GM12878 (cell line): ENCODE results near the gene WDR77. TPM values are rescaled to one million over a fixed set of nuclear protein-coding genes. Genes with fewer than 3 reads are reported as not detected.

Source experiments
- ATAC-seq: fragments of 200-7000 bp; cut with Tn5 transposase; 3 replicates; pipeline ENCODE4 v1.9.1; 2020; ENCODE audit warnings: mild to moderate bottlenecking, moderate library complexity
- BruUV-seq: library from RNA; stranded (reverse); fragments of 400-500 nt; replicated peaks from 2 replicates; lab custom pipeline; 2021; lab: Mats Ljungman, UMichigan
- CTCF ChIA-PET: fragments of 300-600 bp; sonication (Branson Sonifier 250); formaldehyde crosslinking; extraction: SDS; loops from one replicate; lab custom pipeline; 2021; ENCODE audit warnings: inconsistent platforms; lab: Yijun Ruan, JAX
- POLR2A ChIA-PET: fragments of 350-600 bp; formaldehyde crosslinking; extraction: SDS; loops from one replicate; lab custom pipeline; 2021; ENCODE audit warnings: inconsistent platforms; lab: Charles Lee
- RAD21 ChIA-PET: fragments of 300-600 bp; sonication (Branson Sonifier 250); formaldehyde crosslinking; loops from one replicate; lab custom pipeline; 2023; ENCODE audit warnings: antibody characterized with exemption; ENCODE audit not compliant: unreplicated experiment; lab: Charles Lee
- SMC1A ChIA-PET: fragments of 300-600 bp; sonication (Branson Sonifier 250); formaldehyde crosslinking; loops from one replicate; lab custom pipeline; 2023; ENCODE audit not compliant: unreplicated experiment, uncharacterized antibody; lab: Charles Lee
- DNase-seq: peaks from one replicate; pipeline ENCODE4 v3.0.0-alpha.2; 2011; ENCODE audit warnings: low read depth, low spot score
- FAIRE-seq: peaks from 3 replicates; lab custom pipeline; 2011; peaks lifted over from hg19 to GRCh38; lab: Jason Lieb, UNC
- H2AFZ ChIP-seq: 2 replicates; pipeline ENCODE4 v1.6.0; 2011; ENCODE audit warnings: low read depth, low read length, control low read depth; ENCODE audit not compliant: control insufficient read depth
- H3K27ac ChIP-seq: 2 replicates; pipeline ENCODE4 v1.5.1; 2011; ENCODE audit warnings: control low read depth; ENCODE audit not compliant: control insufficient read depth, insufficient read depth
- H3K27me3 ChIP-seq, 2 experiments: replicated peaks in 1 of 2; 2 replicates each; pipeline versions ENCODE4 v1.6.0 to v1.6.1; 2011; ENCODE audit warnings: low read length in 1 of 2; ENCODE audit not compliant: control insufficient read depth in 2 of 2, insufficient read depth in 2 of 2
- H3K36me3 ChIP-seq, 2 experiments: 2 replicates each; pipeline ENCODE4 v1.5.1; 2011; ENCODE audit warnings: low read length in 1 of 2; ENCODE audit not compliant: control insufficient read depth in 2 of 2, insufficient read depth in 2 of 2
- H3K4me1 ChIP-seq: 2 replicates; pipeline ENCODE4 v1.6.1; 2011; ENCODE audit warnings: mild to moderate bottlenecking, low read length, moderate library complexity, mixed read lengths; ENCODE audit not compliant: control insufficient read depth, insufficient read depth
- H3K4me2 ChIP-seq: 2 replicates; pipeline ENCODE4 v1.6.0; 2011; ENCODE audit warnings: control low read depth; ENCODE audit not compliant: control insufficient read depth, insufficient read depth
- H3K4me3 ChIP-seq: fragments of 200-600 bp; sonication (generic); 2 replicates; pipeline ENCODE4 v1.5.1; 2016
- H3K79me2 ChIP-seq: 2 replicates; pipeline ENCODE4 v1.6.0; 2011; ENCODE audit warnings: low read length; ENCODE audit not compliant: control insufficient read depth, insufficient read depth
- H3K9ac ChIP-seq: 2 replicates; pipeline ENCODE4 v1.8.0; 2011; ENCODE audit warnings: low read length, control low read depth, mixed read lengths; ENCODE audit not compliant: control insufficient read depth, insufficient read depth
- H3K9me3 ChIP-seq: replicated peaks from 3 replicates; pipeline ENCODE4 v1.5.1; 2011; ENCODE audit warnings: mild to moderate bottlenecking, low read length; ENCODE audit not compliant: control insufficient read depth, insufficient read depth
- H4K20me1 ChIP-seq: 2 replicates; pipeline ENCODE4 v1.6.0; 2011; ENCODE audit not compliant: control insufficient read depth, insufficient read depth
- BMI1 ChIP-seq: fragments of 450-650 bp; IDR thresholded peaks from 2 replicates; pipeline ENCODE4 v1.6.1; 2016; ENCODE audit warnings: mild to moderate bottlenecking, moderate library complexity, borderline replicate concordance
- DPF2 ChIP-seq: fragments of 450-650 bp; IDR thresholded peaks from 2 replicates; pipeline ENCODE4 v1.6.1; 2017; ENCODE audit warnings: mild to moderate bottlenecking
- IKZF2 ChIP-seq, 2 experiments: fragments of 450-650 bp; IDR thresholded peaks; 2 replicates each; pipeline ENCODE4 v1.6.1; 2017; ENCODE audit warnings: mild to moderate bottlenecking in 2 of 2, moderate library complexity in 2 of 2
- IRF4 ChIP-seq: IDR thresholded peaks from 2 replicates; pipeline ENCODE4 v1.6.1; 2011; ENCODE audit warnings: low read depth, low read length
- JUNB ChIP-seq: IDR thresholded peaks from 2 replicates; pipeline ENCODE4 v1.6.1; 2016; ENCODE audit warnings: antibody characterized with exemption, mild to moderate bottlenecking
- NFXL1 ChIP-seq: fragments of 450-650 bp; IDR thresholded peaks from 2 replicates; pipeline ENCODE4 v1.6.1; 2017; ENCODE audit warnings: antibody characterized with exemption, mild to moderate bottlenecking, borderline replicate concordance
- RAD51 ChIP-seq: fragments of 450-650 bp; IDR thresholded peaks from 2 replicates; pipeline ENCODE4 v1.6.1; 2016; ENCODE audit warnings: moderate library complexity, mild to moderate bottlenecking, inconsistent platforms
- RB1 ChIP-seq: fragments of 450-650 bp; formaldehyde crosslinking; IDR thresholded peaks from 2 replicates; pipeline ENCODE4 v1.6.1; 2017; ENCODE audit warnings: mild to moderate bottlenecking, borderline replicate concordance
- SIX5 ChIP-seq: IDR thresholded peaks from 2 replicates; pipeline ENCODE4 v1.6.1; 2011; ENCODE audit warnings: mild to moderate bottlenecking, low read depth, low read length, moderate library complexity; ENCODE audit not compliant: severe bottlenecking
- SPI1 ChIP-seq: IDR thresholded peaks from 2 replicates; pipeline ENCODE4 v1.6.1; 2011; ENCODE audit warnings: low read depth, mild to moderate bottlenecking, low read length, moderate library complexity, borderline replicate concordance; ENCODE audit not compliant: insufficient read depth
- ZZZ3 ChIP-seq: IDR thresholded peaks from 2 replicates; pipeline ENCODE4 v1.6.1; 2011; ENCODE audit warnings: low read depth; ENCODE audit not compliant: control insufficient read depth, insufficient read length
- WGBS: methylation state at CpG from one replicate; pipeline ENCODE4 v1.1.6; 2016; ENCODE audit warnings: low lambda C conversion rate; ENCODE audit not compliant: insufficient replicate concordance, insufficient coverage; ENCODE audit errors: missing lambda C conversion rate; 5-methylcytosine and 5-hydroxymethylcytosine counted together
- in situ Hi-C: fragments of 300-500 bp; cut with MboI; formaldehyde crosslinking; loops from 9 replicates; pipeline ENCODE4 v1.14.3; 2018; ENCODE audit warnings: mixed read lengths
- intact Hi-C: fragments of 100-400 bp; cut with micrococcal nuclease; formaldehyde crosslinking; loops from one replicate; pipeline ENCODE4 v1.14.2; 2022; ENCODE audit not compliant: unreplicated experiment
- polyA plus RNA-seq, 11 experiments: library from polyadenylated mRNA; depleted of rRNA in 4 of 11; unstranded in 6 of 11; stranded (reverse) in 5 of 11; fragments of >200 nt; fragmentation: Nextera tagmentation in 4 of 11; fragmentation: Illumina TruSeq in 1 of 11; extraction: Ambion mirVana in 4 of 11; extraction: Trizol in 1 of 11; gene quantifications; 1 replicate in 1 of 11; 2 replicates in 10 of 11; pipeline versions ENCODE4 v1.2.1 to v1.2.3, GENCODE V29; 2011 to 2016; ENCODE audit warnings: inconsistent platforms in 2 of 11, missing spikeins in 2 of 11, low read depth in 1 of 11
- total RNA-seq, 4 experiments: library from RNA; depleted of rRNA in 3 of 4; stranded (reverse); fragments of >200 nt in 3 of 4; fragmentation: Illumina TruSeq in 1 of 4; extraction: Trizol in 1 of 4; gene quantifications; 2 replicates each; pipeline versions ENCODE4 v1.2.1 to v1.2.3, GENCODE V29; 2013 to 2021
- TF ChIP-seq, protein P1 (sequence below): fragments of 150-350 bp; IDR thresholded peaks from 2 replicates; pipeline ENCODE4 v1.6.1; 2014; ENCODE audit warnings: mild to moderate bottlenecking, low read depth, low read length
- TF ChIP-seq, protein P2 (sequence below): fragments of 450-650 bp; conservative IDR thresholded peaks from 2 replicates; pipeline ENCODE4 v1.6.1; 2017; ENCODE audit warnings: mild to moderate bottlenecking, moderate library complexity

The WDR77 gene
- total and polyA plus RNA-seq, 10 of the 15 experiments (the other 5 are each of a cell fraction or from before 2014, with no cell fraction given): 12.7 to 167 (median 67.1) TPM

DNA sequence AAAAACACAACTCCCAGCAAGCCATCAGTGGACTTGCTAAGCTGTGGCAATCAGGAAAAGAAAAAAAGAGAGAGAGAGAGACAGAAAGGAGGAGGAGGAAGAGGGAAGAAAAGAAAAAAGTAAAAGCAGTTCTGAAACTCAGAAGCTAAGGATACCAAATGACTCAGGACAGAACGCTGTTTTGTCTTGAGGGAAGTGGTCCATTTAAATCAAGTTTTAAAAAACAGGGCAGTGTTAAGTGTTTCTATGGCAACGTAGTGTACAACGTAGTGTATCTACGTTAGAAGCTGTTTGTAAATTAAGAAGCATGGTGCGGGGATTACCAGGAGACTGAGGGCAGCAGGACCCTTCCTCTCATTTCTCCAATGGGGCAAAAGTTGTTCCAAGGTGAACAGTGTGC, 48.5 kb upstream of the WDR77 start:
- no peak; the same call in 2 of the 3 replicates for ATAC-seq
- RAD21 ChIA-PET: interaction anchor here (1.5 to 1.6 kb wide), 2 partner anchors 10 to 16 kb away, joined by 4 to 5 read pairs; no protein-coding TSS in a partner anchor
- H3K9me3 ChIP-seq: peaks cover 15% of the 10 kb centered on the region
- no peaks in the 10 kb centered on the region for H3K36me3 ChIP-seq
- no peaks in the 10 kb centered on the region for H3K27me3 ChIP-seq
- WGBS: 45% methylated on average over 5 of the region's 5 CpGs
- no peak overlapping the region for H3K27ac ChIP-seq
- POLR2A ChIA-PET: interaction anchor here (1.1 to 1.2 kb wide), 2 partner anchors 9 to 20 kb away, joined by 3 to 5 read pairs; no protein-coding TSS in a partner anchor
- SMC1A ChIA-PET: interaction anchor here (0.7 to 5.4 kb wide), 8 partner anchors 11 to 271 kb away, joined by 3 to 46 read pairs (median 5); no protein-coding TSS in a partner anchor
- no peaks in the 10 kb centered on the region for H4K20me1 ChIP-seq
- TF ChIP-seq, protein P1, sequence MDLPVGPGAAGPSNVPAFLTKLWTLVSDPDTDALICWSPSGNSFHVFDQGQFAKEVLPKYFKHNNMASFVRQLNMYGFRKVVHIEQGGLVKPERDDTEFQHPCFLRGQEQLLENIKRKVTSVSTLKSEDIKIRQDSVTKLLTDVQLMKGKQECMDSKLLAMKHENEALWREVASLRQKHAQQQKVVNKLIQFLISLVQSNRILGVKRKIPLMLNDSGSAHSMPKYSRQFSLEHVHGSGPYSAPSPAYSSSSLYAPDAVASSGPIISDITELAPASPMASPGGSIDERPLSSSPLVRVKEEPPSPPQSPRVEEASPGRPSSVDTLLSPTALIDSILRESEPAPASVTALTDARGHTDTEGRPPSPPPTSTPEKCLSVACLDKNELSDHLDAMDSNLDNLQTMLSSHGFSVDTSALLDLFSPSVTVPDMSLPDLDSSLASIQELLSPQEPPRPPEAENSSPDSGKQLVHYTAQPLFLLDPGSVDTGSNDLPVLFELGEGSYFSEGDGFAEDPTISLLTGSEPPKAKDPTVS: no peak
- TF ChIP-seq SIX5 (no peak), IKZF2 (IDR thresholded peaks at IDR 0.05) (peak; percentile 34 to 43; a peak in 1 of 4 replicates), IRF4 (0 out of 2 replicates have a peak, but pooled peaks have one; percentile 7), JUNB (peak; percentile 23; the same call in 1 of the 2 replicates), DPF2 (no peak), ZZZ3 (no peak), RAD51 (no peak), BMI1 (peak; percentile 47; the same call in 1 of the 2 replicates), SPI1 (peak; percentile 40; the same call in 1 of the 2 replicates), NFXL1 (no peak), RB1 (no peak)
- TF ChIP-seq, protein P2, sequence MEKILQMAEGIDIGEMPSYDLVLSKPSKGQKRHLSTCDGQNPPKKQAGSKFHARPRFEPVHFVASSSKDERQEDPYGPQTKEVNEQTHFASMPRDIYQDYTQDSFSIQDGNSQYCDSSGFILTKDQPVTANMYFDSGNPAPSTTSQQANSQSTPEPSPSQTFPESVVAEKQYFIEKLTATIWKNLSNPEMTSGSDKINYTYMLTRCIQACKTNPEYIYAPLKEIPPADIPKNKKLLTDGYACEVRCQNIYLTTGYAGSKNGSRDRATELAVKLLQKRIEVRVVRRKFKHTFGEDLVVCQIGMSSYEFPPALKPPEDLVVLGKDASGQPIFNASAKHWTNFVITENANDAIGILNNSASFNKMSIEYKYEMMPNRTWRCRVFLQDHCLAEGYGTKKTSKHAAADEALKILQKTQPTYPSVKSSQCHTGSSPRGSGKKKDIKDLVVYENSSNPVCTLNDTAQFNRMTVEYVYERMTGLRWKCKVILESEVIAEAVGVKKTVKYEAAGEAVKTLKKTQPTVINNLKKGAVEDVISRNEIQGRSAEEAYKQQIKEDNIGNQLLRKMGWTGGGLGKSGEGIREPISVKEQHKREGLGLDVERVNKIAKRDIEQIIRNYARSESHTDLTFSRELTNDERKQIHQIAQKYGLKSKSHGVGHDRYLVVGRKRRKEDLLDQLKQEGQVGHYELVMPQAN: no peak
- H3K9ac ChIP-seq: no peak overlapping the region
- peaks cover 16% of the 10 kb centered on the region; the same call in 1 of the 2 replicates for H3K4me1 ChIP-seq
- FAIRE-seq: no peak
- in situ Hi-C loops (loop anchor here (25.0 kb wide), 1 partner anchor 865 kb away; no protein-coding TSS in a partner anchor), intact Hi-C loops (no loop called here)
- no peak for DNase-seq
- peak overlapping the region; percentile 27; the same call in 1 of the 2 replicates for H3K4me2 ChIP-seq
- no peak overlapping the region for H2AFZ ChIP-seq
- H3K4me3 ChIP-seq: no peak overlapping the region
- no TSS peak for BruUV-seq
- CTCF ChIA-PET: interaction anchor here (0.8 to 5.6 kb wide), 4 partner anchors 10 to 270 kb away, joined by 3 to 41 read pairs (median 5); no protein-coding TSS in a partner anchor
- no peaks in the 10 kb centered on the region for H3K79me2 ChIP-seq
